Hematopoietic multipotent progenitor cell treated with erythropoietin and hydrocortisone succinate and interleukin-3 and kit ligand, for 4 days (in vitro differentiated cells): ENCODE results near the gene STPG3.
A peak's percentile ranks its signal among the peaks of the same experiment; 100 is the strongest.

Experiments used
- DNase-seq: peaks from one replicate; pipeline ENCODE4 v3.0.0-alpha.2; 2015

STPG3 gene

GRCh38 chr9:137267933-137268355 is 16.9 kb downstream of the STPG3 start:
- no peak for DNase-seq

GRCh38 chr9:137268538-137269201 is 17.6 kb downstream of the STPG3 start:
- no peak for DNase-seq

- no peak for DNase-seq
Measured at GRCh38 chr9:137269231-137269772, 18.2 kb downstream of the STPG3 start.

GRCh38 chr9:137270929-137271695 is 20.0 kb downstream of the STPG3 start:
- DNase-seq = peak; percentile 69

GRCh38 chr9:137271696-137272076 is 20.6 kb downstream of the STPG3 start:
- no peak for DNase-seq

- DNase-seq = no peak
Measured at GRCh38 chr9:137272241-137273094, 21.4 kb downstream of the STPG3 start.

GRCh38 chr9:137273095-137273490 is 22.0 kb downstream of the STPG3 start:
- DNase-seq = no peak

- no peak for DNase-seq
Measured at GRCh38 chr9:137273611-137274320, 22.7 kb downstream of the STPG3 start.

- no peak for DNase-seq
Measured at GRCh38 chr9:137275203-137275587, 24.1 kb downstream of the STPG3 start.

- DNase-seq = no peak
Measured at GRCh38 chr9:137275588-137276472, 24.7 kb downstream of the STPG3 start.

- peak; percentile 93 for DNase-seq
Measured at GRCh38 chr9:137276473-137277328, 25.6 kb downstream of the STPG3 start.

GRCh38 chr9:137277329-137278041 is 26.4 kb downstream of the STPG3 start, which contains the start of gene TOR4A:
TOR4A (plus strand) TSS chr9:137277726; CDS start chr9:137278690, 964 bp downstream.
- DNase-seq = peak; percentile 95

GRCh38 chr9:137278061-137278701 is 27.1 kb downstream of the STPG3 start:
- DNase-seq = peak; percentile 87

GRCh38 chr9:137278721-137279711 is 27.9 kb downstream of the STPG3 start:
- no peak for DNase-seq

GRCh38 chr9:137279741-137280473 is 28.8 kb downstream of the STPG3 start:
- DNase-seq = no peak

GRCh38 chr9:137280474-137281344 is 29.6 kb downstream of the STPG3 start:
- DNase-seq = peak; percentile 62
